Left hindlimb (tissue), 1 donor: Measurements from ENCODE around the gene PRF1.

Source experiments
- DNase-seq: peaks from one replicate; pipeline ENCODE4 v3.0.0-alpha.2; 2018

Gene PRF1

DNA sequence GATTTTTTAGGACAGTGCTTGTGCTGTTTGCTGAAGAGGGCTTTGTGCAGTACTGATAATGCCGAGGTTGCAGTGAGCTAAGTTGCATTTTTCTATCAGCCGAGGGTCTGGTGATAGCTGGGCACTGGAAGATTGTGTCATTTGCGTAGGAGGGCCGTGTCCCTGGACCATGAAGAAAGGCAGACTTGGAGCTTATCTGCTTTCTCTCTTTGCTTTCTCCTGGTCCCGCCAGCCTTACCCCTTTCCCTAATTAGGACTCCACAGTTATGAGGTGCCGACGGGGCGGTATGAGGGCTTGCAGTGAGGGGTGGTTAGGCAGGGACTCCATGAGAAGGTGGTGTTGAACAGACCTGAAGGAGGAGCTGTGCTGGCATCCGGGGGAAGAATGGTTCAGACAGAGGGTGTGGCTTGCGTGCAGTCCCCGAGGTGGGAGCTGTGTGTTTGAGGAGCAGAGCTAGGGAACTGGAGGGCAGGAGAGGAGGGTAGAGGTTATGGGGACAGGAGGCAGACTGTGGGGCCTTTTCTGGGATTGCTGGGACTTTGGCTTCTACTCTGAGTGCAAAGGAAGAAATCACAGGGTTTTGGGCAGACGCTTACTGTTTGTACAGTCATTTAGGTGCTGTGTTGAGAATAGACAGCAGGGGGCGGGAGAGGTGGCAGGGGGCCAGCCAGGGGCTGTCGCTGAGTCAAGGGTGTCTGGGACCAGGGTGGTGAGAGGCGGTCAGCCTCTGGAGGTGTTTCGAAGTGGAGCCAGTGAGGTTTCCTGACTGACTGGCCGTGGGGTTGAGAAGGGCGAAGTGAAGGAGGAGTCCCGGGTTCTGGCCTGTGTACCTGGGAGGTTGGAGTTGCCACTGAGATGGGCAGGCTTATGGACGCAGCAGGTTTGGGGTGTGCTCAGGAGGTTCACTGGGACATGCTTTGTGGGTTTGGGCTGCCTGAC, 43.4 kb downstream of the PRF1 start:
- DNase-seq, result peak; percentile 77

- no peak for DNase-seq
Measured at GRCh38 chr10:70558295-70558694, 44.2 kb downstream of the PRF1 start.

DNA sequence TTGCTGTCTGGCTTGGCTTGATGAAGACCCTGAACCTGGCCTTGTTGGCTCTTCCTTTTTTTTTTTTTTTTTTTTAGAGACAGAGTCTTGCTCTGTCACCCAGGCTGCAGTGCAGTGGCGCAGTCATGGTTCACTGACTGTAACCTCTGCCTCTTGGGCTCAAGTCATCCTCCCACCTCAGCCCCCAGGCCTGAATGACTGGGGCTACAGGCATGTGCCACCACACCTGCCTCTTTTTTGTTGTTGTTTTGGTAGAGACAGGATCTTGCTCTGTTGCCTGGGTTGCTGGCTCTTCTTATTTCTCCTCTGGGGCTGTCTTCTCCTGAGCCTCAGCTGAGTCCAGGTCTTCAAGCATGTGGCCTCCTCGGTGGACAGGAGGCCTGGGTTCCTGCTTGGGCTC, 44.7 kb downstream of the PRF1 start:
- no peak for DNase-seq

- DNase-seq, result peak; percentile 17
Measured at GRCh38 chr10:70557086-70557845, 45.3 kb downstream of the PRF1 start.

GRCh38 chr10:70555371-70555770, 47.2 kb downstream of the PRF1 start:
- DNase-seq, result peak; percentile 23

GRCh38 chr10:70552586-70552985, 50.0 kb downstream of the PRF1 start:
- DNase-seq, result peak; percentile 20

- DNase-seq, result peak; percentile 82
Measured at GRCh38 chr10:70551971-70552422, 50.5 kb downstream of the PRF1 start.

GRCh38 chr10:70551466-70551865, 51.1 kb downstream of the PRF1 start:
- DNase-seq, result no peak

- no peak for DNase-seq
Measured at GRCh38 chr10:70550459-70550858, 52.1 kb downstream of the PRF1 start.

GRCh38 chr10:70549962-70550458, 52.5 kb downstream of the PRF1 start:
- DNase-seq, result peak; percentile 75

GRCh38 chr10:70549351-70549961, 53.1 kb downstream of the PRF1 start:
- no peak for DNase-seq
